Suprapubic skin (tissue), 4 donors: ENCODE data around the gene PRKAG2. TPM values are rescaled to one million over a fixed set of nuclear protein-coding genes. Genes with fewer than 3 reads are reported as not detected.

Experiments used
- DNase-seq, 2 donors: peaks; one replicate each; pipeline ENCODE4 v3.0.0-alpha.2; 2019; ENCODE audit warnings: low spot score in 2 of 2
- H3K27ac ChIP-seq: fragments of 200-600 bp; sonication (generic); one replicate; pipeline ENCODE4 v1.5.1; 2019
- H3K27me3 ChIP-seq: fragments of 200-600 bp; sonication (generic); one replicate; pipeline ENCODE4 v1.5.1; 2019
- H3K36me3 ChIP-seq: fragments of 200-600 bp; sonication (generic); one replicate; pipeline ENCODE4 v1.5.1; 2019
- H3K4me1 ChIP-seq: fragments of 200-600 bp; sonication (generic); one replicate; pipeline ENCODE4 v1.5.1; 2019
- H3K4me3 ChIP-seq: fragments of 200-600 bp; sonication (generic); one replicate; pipeline ENCODE4 v1.5.1; 2019; ENCODE audit warnings: mild to moderate bottlenecking
- H3K9me3 ChIP-seq: fragments of 200-600 bp; sonication (generic); one replicate; pipeline ENCODE4 v1.5.1; 2019
- CTCF ChIP-seq, 2 donors: fragments of 200-600 bp in 1 of 2; fragments of 450-650 bp in 1 of 2; sonication (generic) in 1 of 2; IDR thresholded peaks; one replicate each; pipeline ENCODE4 v1.5.1; 2016 to 2019; ENCODE audit warnings: antibody characterized with exemption in 2 of 2, mild to moderate bottlenecking in 1 of 2, moderate library complexity in 1 of 2
- EP300 ChIP-seq: sonication (generic); formaldehyde crosslinking; IDR thresholded peaks from one replicate; pipeline ENCODE4 v1.6.1; 2017; ENCODE audit warnings: antibody characterized with exemption
- POLR2A ChIP-seq, 2 donors: fragments of 450-650 bp; IDR thresholded peaks; one replicate each; pipeline ENCODE4 v1.6.1; 2017; ENCODE audit warnings: antibody characterized with exemption in 2 of 2, mild to moderate bottlenecking in 2 of 2, moderate library complexity in 2 of 2
- POLR2AphosphoS5 ChIP-seq, 3 donors: sonication (generic); formaldehyde crosslinking; IDR thresholded peaks; one replicate each; pipeline ENCODE4 v1.6.1; 2017; ENCODE audit warnings: antibody characterized with exemption in 3 of 3
- WGBS: methylation state at CpG from one replicate; pipeline ENCODE4 v1.1.5; 2018; 5-methylcytosine and 5-hydroxymethylcytosine counted together
- total RNA-seq, 4 donors: library from RNA; depleted of rRNA; stranded (reverse); fragments of >200 nt; gene quantifications; one replicate each; pipeline ENCODE4 v1.1.0, GENCODE V29; 2016

PRKAG2 gene
- total RNA-seq, 4 donors from 2014 or later, result 16.5 to 40.0 (median 17.3) TPM

GRCh38 chr7:151755131-151755801 lies 121.6 kb downstream of the PRKAG2 start:
- peak overlapping the region; percentile 82 for H3K27ac ChIP-seq
- no peaks in the 10 kb centered on the region for H3K36me3 ChIP-seq
- no peak overlapping the region for H3K4me3 ChIP-seq
- no peaks in the 10 kb centered on the region for H3K27me3 ChIP-seq
- WGBS, result 63% methylated on average over 11 of the region's 11 CpGs
- H3K4me1 ChIP-seq, result peaks cover 42% of the 10 kb centered on the region
- no peak for TF ChIP-seq EP300
- no peak for TF ChIP-seq CTCF (IDR thresholded peaks at IDR 0.05)
- no peak for TF ChIP-seq POLR2A (IDR thresholded peaks at IDR 0.05)
- no peak for TF ChIP-seq POLR2AphosphoS5 (IDR thresholded peaks at IDR 0.05)
- no peaks in the 10 kb centered on the region for H3K9me3 ChIP-seq
- DNase-seq, result peak in 1 of 2 donors; percentile 79

DNA sequence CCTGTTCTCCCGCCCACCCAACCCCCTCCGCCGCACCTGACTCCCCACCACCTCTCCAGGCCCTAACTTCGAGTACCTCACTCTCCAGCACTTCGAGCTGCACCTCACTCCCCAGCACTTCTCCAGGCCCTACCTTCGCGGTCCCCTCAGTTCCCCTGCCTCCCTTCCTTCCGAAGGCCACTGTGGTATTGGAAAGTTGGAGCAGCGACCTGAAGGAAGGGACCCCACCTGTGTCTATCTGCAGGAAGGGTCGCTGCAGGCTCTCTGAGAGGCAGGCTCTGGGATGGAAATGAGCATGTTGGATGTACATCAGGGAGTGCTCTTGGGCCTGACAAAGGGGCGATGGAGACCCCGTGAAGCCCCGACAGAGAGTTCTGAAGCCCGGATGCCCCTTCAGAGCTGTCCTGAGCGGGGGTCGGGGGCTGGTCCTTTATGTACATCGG lies 122.2 kb downstream of the PRKAG2 start:
- no peaks in the 10 kb centered on the region for H3K9me3 ChIP-seq
- H3K27me3 ChIP-seq, result no peaks in the 10 kb centered on the region
- H3K27ac ChIP-seq, result peak overlapping the region; percentile 82
- no peak overlapping the region for H3K4me3 ChIP-seq
- no peak for TF ChIP-seq EP300
- TF ChIP-seq POLR2A (IDR thresholded peaks at IDR 0.05), result no peak
- TF ChIP-seq POLR2AphosphoS5 (IDR thresholded peaks at IDR 0.05), result no peak
- no peak for TF ChIP-seq CTCF (IDR thresholded peaks at IDR 0.05)
- H3K36me3 ChIP-seq, result no peaks in the 10 kb centered on the region
- 76% methylated on average over 16 of the region's 17 CpGs for WGBS
- DNase-seq, result no peak
- H3K4me1 ChIP-seq, result peaks cover 42% of the 10 kb centered on the region

DNA sequence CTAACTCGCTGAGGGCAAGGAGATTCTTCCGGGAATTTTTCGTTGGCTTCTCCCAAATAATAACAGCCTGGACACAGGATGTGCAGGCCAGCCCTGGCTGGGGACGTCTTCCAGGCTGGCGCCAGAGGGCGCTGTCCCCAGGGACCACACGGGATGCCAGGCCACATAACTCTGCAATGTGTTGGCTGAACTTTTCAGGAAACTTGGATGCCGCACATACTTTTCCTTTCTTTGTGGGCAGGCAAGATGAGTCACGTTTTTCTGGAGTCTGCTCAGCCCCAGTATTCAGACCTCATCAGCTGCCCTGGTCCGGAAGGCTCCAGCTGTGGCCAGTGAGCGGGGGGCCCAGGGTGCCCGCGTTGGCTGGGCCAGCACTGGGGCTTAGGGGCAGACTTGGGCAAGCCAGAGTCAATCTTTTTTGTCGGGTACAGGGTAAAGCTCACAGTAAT lies 122.7 kb downstream of the PRKAG2 start:
- H3K4me3 ChIP-seq, result no peak overlapping the region
- 12% methylated on average over 11 of the region's 14 CpGs for WGBS
- no peaks in the 10 kb centered on the region for H3K27me3 ChIP-seq
- H3K9me3 ChIP-seq, result no peaks in the 10 kb centered on the region
- peak; percentile 85 to 90 for TF ChIP-seq CTCF (IDR thresholded peaks at IDR 0.05)
- TF ChIP-seq EP300, result peak; percentile 42
- TF ChIP-seq POLR2A (IDR thresholded peaks at IDR 0.05), result no peak
- TF ChIP-seq POLR2AphosphoS5 (IDR thresholded peaks at IDR 0.05), result peak in 2 of 3 donors; percentile 97 to 98
- H3K27ac ChIP-seq, result peak overlapping the region; percentile 82
- peak in 1 of 2 donors; percentile 87 for DNase-seq
- H3K36me3 ChIP-seq, result no peaks in the 10 kb centered on the region
- peaks cover 37% of the 10 kb centered on the region for H3K4me1 ChIP-seq

DNA sequence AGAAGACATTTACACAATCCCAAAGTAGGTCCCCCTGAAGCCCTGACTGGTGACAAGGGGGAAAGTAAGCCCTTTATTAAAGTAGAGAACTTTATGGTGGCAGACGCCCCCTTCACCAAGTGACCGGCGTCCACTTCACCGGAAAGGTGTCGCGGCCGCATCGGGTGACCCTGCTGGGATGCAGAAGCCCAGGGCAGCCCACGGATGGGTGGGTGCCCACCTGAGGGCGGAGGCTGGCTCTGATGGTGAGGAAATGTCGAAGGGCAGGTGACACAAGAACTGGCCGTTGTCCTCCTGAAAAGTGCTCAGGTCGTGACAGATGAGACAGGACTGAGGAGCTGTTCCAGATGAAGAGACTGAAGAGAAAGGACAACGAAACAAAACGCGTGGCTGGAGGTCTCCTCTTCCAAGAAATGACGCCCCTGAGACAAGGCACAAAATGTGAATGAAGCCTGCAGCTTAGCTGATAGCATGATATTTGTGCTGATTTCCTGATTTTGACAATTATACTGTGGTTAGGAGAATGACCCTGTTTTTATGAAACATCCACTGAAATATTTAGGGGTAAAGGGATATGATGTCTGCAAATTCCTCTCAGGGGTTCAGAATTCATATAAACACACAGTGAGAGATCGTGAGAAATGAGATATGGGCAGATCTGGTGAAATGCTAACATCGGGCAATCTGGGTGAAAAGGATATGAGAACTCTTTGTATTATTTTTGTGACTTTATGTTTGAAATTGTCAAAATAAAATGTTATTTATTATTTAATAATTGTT lies 123.9 kb downstream of the PRKAG2 start:
- WGBS, result 96% methylated on average over 19 of the region's 19 CpGs
- Histone ChIP-seq H3K4me3 (no peak overlapping the region), H3K36me3 (no peaks in the 10 kb centered on the region), H3K27ac (peak overlapping the region; percentile 54), H3K27me3 (no peaks in the 10 kb centered on the region), H3K4me1 (peaks cover 32% of the 10 kb centered on the region), H3K9me3 (no peaks in the 10 kb centered on the region)
- DNase-seq, result no peak
- TF ChIP-seq EP300 (no peak), POLR2AphosphoS5 (IDR thresholded peaks at IDR 0.05) (no peak), POLR2A (IDR thresholded peaks at IDR 0.05) (no peak), CTCF (IDR thresholded peaks at IDR 0.05) (no peak)

DNA sequence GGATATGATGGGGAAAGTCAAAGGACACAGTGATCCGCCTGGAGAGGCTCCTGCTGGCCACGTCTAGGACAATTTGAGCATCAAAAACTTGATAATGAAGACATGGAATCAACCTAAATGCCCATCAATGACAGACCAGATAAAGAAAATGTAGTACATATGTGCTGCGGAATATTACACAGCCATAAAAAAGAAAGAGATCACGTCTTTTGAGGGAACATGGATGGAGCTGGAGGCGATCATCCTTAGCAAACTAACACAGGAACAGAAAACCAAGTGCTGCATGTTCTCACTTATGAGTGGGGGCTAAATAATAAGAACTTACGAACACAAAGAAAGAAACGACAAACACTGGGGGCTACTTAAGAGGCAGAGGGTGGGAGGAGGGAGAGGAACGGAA lies 124.9 kb downstream of the PRKAG2 start:
- Histone ChIP-seq H3K9me3 (no peaks in the 10 kb centered on the region), H3K4me1 (peaks cover 31% of the 10 kb centered on the region), H3K27me3 (no peaks in the 10 kb centered on the region), H3K27ac (no peak overlapping the region), H3K4me3 (no peak overlapping the region), H3K36me3 (no peaks in the 10 kb centered on the region)
- 95% methylated on average over 8 of the region's 8 CpGs for WGBS
- no peak for TF ChIP-seq EP300
- no peak for TF ChIP-seq CTCF (IDR thresholded peaks at IDR 0.05)
- TF ChIP-seq POLR2AphosphoS5 (IDR thresholded peaks at IDR 0.05), result no peak
- no peak for TF ChIP-seq POLR2A (IDR thresholded peaks at IDR 0.05)
- no peak for DNase-seq
